ENCODE data around the gene CALML4. TPM values are rescaled to one million over a fixed set of nuclear protein-coding genes. Genes with fewer than 3 reads are reported as not detected.

CALML4 gene
- total and polyA plus RNA-seq, 12 donors: 0.28 to 5.9 (median 0.86) TPM

GRCh38 chr15:68192117-68192516, 13.0 kb downstream of the CALML4 start:
- no peaks in the 10 kb centered on the region for H3K27me3 ChIP-seq
- no peak overlapping the region for H3K4me3 ChIP-seq
- 93 to 98% methylated on average over 4 of the region's 4 CpGs for WGBS, 2 donors
- no peak overlapping the region for H3K27ac ChIP-seq
- intact Hi-C loops (cut with DNase I): no loop called here
- DNase-seq: no peak
- ATAC-seq: no peak
- H3K9me3 ChIP-seq: no peaks in the 10 kb centered on the region
- peaks cover 0 to 82% (median 14%) of the 10 kb centered on the region in 9 donors for H3K36me3 ChIP-seq
- peaks cover 2 to 41% (median 20%) of the 10 kb centered on the region in 9 donors for H3K4me1 ChIP-seq
- TF ChIP-seq CTCF (IDR thresholded peaks at IDR 0.05): no peak

GRCh38 chr15:68191555-68191954, 13.6 kb downstream of the CALML4 start:
- TF ChIP-seq CTCF (IDR thresholded peaks at IDR 0.05): no peak
- ATAC-seq (no peak), DNase-seq (no peak)
- 59 to 75% methylated on average over 3 of the region's 3 CpGs for WGBS, 2 donors
- H3K27ac ChIP-seq: no peak overlapping the region
- peaks cover 0 to 84% (median 14%) of the 10 kb centered on the region in 9 donors for H3K36me3 ChIP-seq
- H3K9me3 ChIP-seq: no peaks in the 10 kb centered on the region
- intact Hi-C loops (cut with DNase I): no loop called here
- H3K4me1 ChIP-seq: peaks cover 2 to 47% (median 25%) of the 10 kb centered on the region in 9 donors
- H3K27me3 ChIP-seq: no peaks in the 10 kb centered on the region
- H3K4me3 ChIP-seq: no peak overlapping the region

GRCh38 chr15:68190048-68190447, 15.1 kb downstream of the CALML4 start:
- Histone ChIP-seq H3K9me3 (no peaks in the 10 kb centered on the region), H3K36me3 (peaks cover 0 to 91% (median 17%) of the 10 kb centered on the region in 9 donors), H3K27me3 (no peaks in the 10 kb centered on the region), H3K4me3 (no peak overlapping the region), H3K4me1 (peaks cover 2 to 41% (median 25%) of the 10 kb centered on the region in 9 donors), H3K27ac (no peak overlapping the region)
- no peak for TF ChIP-seq CTCF (IDR thresholded peaks at IDR 0.05)
- intact Hi-C loops (cut with DNase I): no loop called here
- 95 to 96% methylated on average over 4 of the region's 4 CpGs for WGBS, 2 donors
- DNase-seq (no peak), ATAC-seq (no peak)

GRCh38 chr15:68188647-68189046, 16.5 kb downstream of the CALML4 start:
- WGBS, 2 donors: 54 to 66% methylated on average over 2 of the region's 2 CpGs
- Histone ChIP-seq H3K4me1 (peaks cover 2 to 41% (median 24%) of the 10 kb centered on the region in 9 donors), H3K27me3 (no peaks in the 10 kb centered on the region), H3K4me3 (no peak overlapping the region), H3K36me3 (peaks cover 0 to 98% (median 26%) of the 10 kb centered on the region in 9 donors), H3K27ac (peak overlapping the region in 4 of 10 donors; percentile 57 to 69 (median 60)), H3K9me3 (no peaks in the 10 kb centered on the region)
- DNase-seq (no peak), ATAC-seq (no peak)
- no peak for TF ChIP-seq CTCF (IDR thresholded peaks at IDR 0.05)
- intact Hi-C loops (cut with DNase I): no loop called here

Measured in heart right ventricle (tissue), 16 donors.